Kidney (tissue), 14 donors: ENCODE data around the gene SLC25A44. TPM values are rescaled to one million over a fixed set of nuclear protein-coding genes. Genes with fewer than 3 reads are reported as not detected.

Source experiments
- DNase-seq, 5 donors: peaks; one replicate each; pipeline ENCODE4 v3.0.0-alpha.2; 2013 to 2020
- FAIRE-seq: peaks from 2 replicates; lab custom pipeline; 2012; peaks lifted over from hg19 to GRCh38; lab: Jason Lieb, UNC
- H3K27ac ChIP-seq, 2 donors: one replicate each; pipeline ENCODE4 v1.7.0; 2013; ENCODE audit warnings: low read depth in 2 of 2, low read length in 2 of 2, inconsistent platforms in 1 of 2
- H3K27me3 ChIP-seq: one replicate; pipeline ENCODE4 v1.7.1; 2013; ENCODE audit warnings: low read length, inconsistent platforms; ENCODE audit not compliant: control insufficient read depth, insufficient read depth
- H3K36me3 ChIP-seq, 3 donors: one replicate each; pipeline versions ENCODE4 v1.7.0 to v1.7.1; 2013; ENCODE audit warnings: low read length in 3 of 3, control low read depth in 1 of 3, inconsistent platforms in 1 of 3; ENCODE audit not compliant: insufficient read depth in 3 of 3, control insufficient read depth in 2 of 3
- H3K4me1 ChIP-seq, 3 donors: one replicate each; pipeline versions ENCODE4 v1.7.0 to v1.7.1; 2013; ENCODE audit warnings: low read length in 3 of 3, inconsistent platforms in 1 of 3, low read depth in 1 of 3; ENCODE audit not compliant: control insufficient read depth in 2 of 3, insufficient read depth in 2 of 3
- H3K4me3 ChIP-seq, 3 donors: one replicate each; pipeline versions ENCODE4 v1.7.0 to v1.8.1; 2013; ENCODE audit warnings: low read length in 3 of 3, control low read depth in 1 of 3, inconsistent platforms in 1 of 3
- H3K9ac ChIP-seq, 3 donors: one replicate each; pipeline versions ENCODE4 v1.7.0 to v1.7.1; 2013; ENCODE audit warnings: low read length in 3 of 3, control low read depth in 1 of 3, inconsistent platforms in 1 of 3
- H3K9me3 ChIP-seq, 3 donors: one replicate each; pipeline versions ENCODE4 v1.7.0 to v1.7.1; 2013; ENCODE audit warnings: low read length in 3 of 3, control low read depth in 1 of 3, inconsistent platforms in 1 of 3; ENCODE audit not compliant: control insufficient read depth in 2 of 3, insufficient read depth in 1 of 3
- intact Hi-C: fragments of 100-400 bp; cut with DNase I; formaldehyde crosslinking; loops from one replicate; pipeline ENCODE4 v1.11.1; 2022
- polyA plus RNA-seq: library from polyadenylated mRNA; stranded (reverse); fragments of 350-450 nt; fragmentation: Illumina TruSeq; extraction: RNeasy Lipid Tissue Mini Kit (QIAGEN cat#74804); gene quantifications from one replicate; pipeline ENCODE4 v1.2.3, GENCODE V29; 2014; ENCODE audit warnings: low read depth, low replicate concordance; ENCODE audit not compliant: insufficient read depth
- total RNA-seq: library from RNA; stranded (reverse); fragmentation: NEBNext Ultra II Directional; extraction: Animal tissue kit (Norgen Biotek cat#: 25700); gene quantifications from one replicate; pipeline ENCODE4 v1.2.1, GENCODE V29; 2021
- TF ChIP-seq, protein P1 (sequence below): IDR thresholded peaks from 3 replicates; pipeline ENCODE4 v1.5.1; 2012; ENCODE audit warnings: mild to moderate bottlenecking, moderate library complexity, borderline replicate concordance; ENCODE audit not compliant: insufficient read depth; ENCODE audit errors: extremely low read depth
- donor health status: control.
- donor health status: control.
- donor health status: control.
- donor health status: control.
- donor health status: control.
- donor health status: DM: yes; HTN: yes; CAD: no.
- donor health status: Normal renal cell carcinoma (clear cell type).

Gene SLC25A44
- total and polyA plus RNA-seq, 2 donors from 2014 or later, result 28.1 to 29.0 TPM

- TF ChIP-seq, protein P1, sequence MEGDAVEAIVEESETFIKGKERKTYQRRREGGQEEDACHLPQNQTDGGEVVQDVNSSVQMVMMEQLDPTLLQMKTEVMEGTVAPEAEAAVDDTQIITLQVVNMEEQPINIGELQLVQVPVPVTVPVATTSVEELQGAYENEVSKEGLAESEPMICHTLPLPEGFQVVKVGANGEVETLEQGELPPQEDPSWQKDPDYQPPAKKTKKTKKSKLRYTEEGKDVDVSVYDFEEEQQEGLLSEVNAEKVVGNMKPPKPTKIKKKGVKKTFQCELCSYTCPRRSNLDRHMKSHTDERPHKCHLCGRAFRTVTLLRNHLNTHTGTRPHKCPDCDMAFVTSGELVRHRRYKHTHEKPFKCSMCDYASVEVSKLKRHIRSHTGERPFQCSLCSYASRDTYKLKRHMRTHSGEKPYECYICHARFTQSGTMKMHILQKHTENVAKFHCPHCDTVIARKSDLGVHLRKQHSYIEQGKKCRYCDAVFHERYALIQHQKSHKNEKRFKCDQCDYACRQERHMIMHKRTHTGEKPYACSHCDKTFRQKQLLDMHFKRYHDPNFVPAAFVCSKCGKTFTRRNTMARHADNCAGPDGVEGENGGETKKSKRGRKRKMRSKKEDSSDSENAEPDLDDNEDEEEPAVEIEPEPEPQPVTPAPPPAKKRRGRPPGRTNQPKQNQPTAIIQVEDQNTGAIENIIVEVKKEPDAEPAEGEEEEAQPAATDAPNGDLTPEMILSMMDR, result no peak
- Histone ChIP-seq H3K27me3 (no peaks in the 10 kb centered on the region), H3K9ac (peak overlapping the region in 1 of 3 donors; percentile 37), H3K9me3 (no peaks in the 10 kb centered on the region), H3K27ac (peak overlapping the region; percentile 38 to 73), H3K4me3 (peak overlapping the region in 1 of 3 donors; percentile 26), H3K36me3 (no peaks in the 10 kb centered on the region), H3K4me1 (peaks cover 3 to 27% (median 13%) of the 10 kb centered on the region in 3 donors)
- no peak for FAIRE-seq
- peak; percentile 80 to 92 (median 88) for DNase-seq
- intact Hi-C loops, result no loop called here
Observed at GRCh38 chr1:156152628-156153027, 41.3 kb upstream of the SLC25A44 start.

GRCh38 chr1:156153362-156153761 lies 40.5 kb upstream of the SLC25A44 start, which contains the start of gene SEMA4A:
Gene SEMA4A (plus strand): TSS chr1:156153585. CDS start chr1:156154579, 994 bp downstream.
- no peaks in the 10 kb centered on the region for H3K36me3 ChIP-seq
- H3K4me1 ChIP-seq, result peaks cover 3 to 27% (median 13%) of the 10 kb centered on the region in 3 donors
- H3K9me3 ChIP-seq, result no peaks in the 10 kb centered on the region
- DNase-seq, result peak in 4 of 5 donors; percentile 68 to 89 (median 80)
- intact Hi-C loops, result no loop called here
- FAIRE-seq, result no peak
- TF ChIP-seq, protein P1, result no peak
- H3K9ac ChIP-seq, result peak within 1 kb of the TSS in 2 of 3 donors; percentile 18 to 37
- peak within 1 kb of the TSS in 1 of 3 donors; percentile 26 for H3K4me3 ChIP-seq
- H3K27me3 ChIP-seq, result no peaks in the 10 kb centered on the region
- peak within 1 kb of the TSS; percentile 38 to 73 for H3K27ac ChIP-seq

- Histone ChIP-seq H3K4me3 (no peak overlapping the region), H3K36me3 (no peaks in the 10 kb centered on the region), H3K9me3 (no peaks in the 10 kb centered on the region), H3K27ac (peak overlapping the region in 1 of 2 donors; percentile 23), H3K27me3 (no peaks in the 10 kb centered on the region), H3K9ac (no peak overlapping the region), H3K4me1 (peaks cover 3 to 27% (median 13%) of the 10 kb centered on the region in 3 donors)
- DNase-seq (no peak), FAIRE-seq (no peak)
- TF ChIP-seq, protein P1, result no peak
- intact Hi-C loops, result no loop called here
Observed at GRCh38 chr1:156154317-156154749, 39.6 kb upstream of the SLC25A44 start.
